Psoas muscle (tissue), 8 donors: ENCODE measurements around the gene FTO. TPM values are rescaled to one million over a fixed set of nuclear protein-coding genes. Genes with fewer than 3 reads are reported as not detected.

Experiments used
- ATAC-seq, 4 donors: fragments of 200-7000 bp; cut with Tn5 transposase; one replicate each; pipeline ENCODE4 v1.9.1; 2020; ENCODE audit warnings: moderate library complexity in 3 of 4, mild to moderate bottlenecking in 2 of 4
- DNase-seq, 2 donors: peaks; one replicate each; pipeline ENCODE4 v3.0.0-alpha.2; 2020
- H3K27ac ChIP-seq: fragments of 200-600 bp; one replicate; pipeline ENCODE4 v1.8.0; 2022
- H3K27me3 ChIP-seq, 3 donors: fragments of 200-600 bp in 1 of 3; one replicate each; pipeline versions ENCODE4 v1.6.1 to v1.8.0; 2013 to 2022; ENCODE audit warnings: low read length in 2 of 3, mild to moderate bottlenecking in 2 of 3, moderate library complexity in 1 of 3; ENCODE audit not compliant: insufficient read depth in 3 of 3
- H3K36me3 ChIP-seq, 2 donors: fragments of 200-600 bp in 1 of 2; one replicate each; pipeline versions ENCODE4 v1.6.1 to v1.8.0; 2013 to 2022; ENCODE audit warnings: low read depth in 1 of 2, mild to moderate bottlenecking in 1 of 2, moderate library complexity in 1 of 2; ENCODE audit not compliant: insufficient read depth in 1 of 2
- H3K4me1 ChIP-seq: fragments of 200-600 bp; one replicate; pipeline ENCODE4 v1.8.0; 2022
- H3K4me3 ChIP-seq: fragments of 200-600 bp; one replicate; pipeline ENCODE4 v1.8.0; 2022; ENCODE audit warnings: mild to moderate bottlenecking
- H3K9me3 ChIP-seq: fragments of 200-600 bp; one replicate; pipeline ENCODE4 v1.8.0; 2022
- CTCF ChIP-seq: fragments of 200-600 bp; IDR thresholded peaks from one replicate; pipeline ENCODE4 v1.8.0; 2022; ENCODE audit warnings: antibody characterized with exemption
- WGBS, 3 donors: extraction: QIAGEN DNeasy Blood & Tissue Kit; methylation state at CpG; one replicate each; pipeline versions ENCODE4 v1.1.6 to v1.1.7; 2013; 5-methylcytosine and 5-hydroxymethylcytosine counted together
- intact Hi-C, 2 donors: fragments of 100-400 bp; cut with DNase I; formaldehyde crosslinking; loops; one replicate each; pipeline versions ENCODE4 v1.11.0 to v1.14.2; 2022
- polyA plus RNA-seq, 3 donors: library from polyadenylated mRNA; stranded (reverse); fragments of 200-250 nt; gene quantifications; one replicate each; pipeline ENCODE4 v1.2.3, GENCODE V29; 2013
- total RNA-seq, 4 donors: library from RNA; stranded (reverse); fragmentation: NEBNext Ultra II Directional in 2 of 4; extraction: Animal tissue kit (Norgen Biotek cat#: 25700) in 2 of 4; gene quantifications; one replicate each; pipeline versions ENCODE4 v1.2.1 to v1.2.4, GENCODE V29; 2021 to 2023
- donor health status: healthy with polysubstance abuse.
- donor health status: DM: no; HTN: no; CAD: no; lungs with moderate emphysema.
- donor health status: Bipolar disorder and iron deficiency.
- donor health status: healthy.
- donor health status: DM: yes; HTN: yes; CAD: no.
- donor health status: DM: no; HTN: no; CAD: no.
- donor health status: DM: no; HTN: no; CAD: no.
- donor health status: DM: yes; HTN: yes; CAD: no.

Gene FTO
- total and polyA plus RNA-seq, 7 donors: 14.2 to 67.6 (median 47.4) TPM

- Histone ChIP-seq H3K4me1 (peaks cover 13% of the 10 kb centered on the region), H3K27ac (no peak overlapping the region), H3K36me3 (no peaks in the 10 kb centered on the region), H3K4me3 (no peak overlapping the region), H3K9me3 (no peaks in the 10 kb centered on the region), H3K27me3 (no peaks in the 10 kb centered on the region)
- intact Hi-C loops: no loop called here
- no peak for TF ChIP-seq CTCF
- no peak for DNase-seq
- no peak for ATAC-seq
- WGBS, 3 donors: 63 to 93% (median 82%) methylated on average over 5 of the region's 5 CpGs
Measured at GRCh38 chr16:54040480-54040879, 336.5 kb downstream of the FTO start.

- DNase-seq (no peak), ATAC-seq (no peak)
- Histone ChIP-seq H3K4me3 (no peak overlapping the region), H3K9me3 (no peaks in the 10 kb centered on the region), H3K27me3 (no peaks in the 10 kb centered on the region), H3K36me3 (no peaks in the 10 kb centered on the region), H3K4me1 (peaks cover 13% of the 10 kb centered on the region), H3K27ac (no peak overlapping the region)
- TF ChIP-seq CTCF: no peak
- intact Hi-C loops: no loop called here
- WGBS, 3 donors: 82 to 96% (median 95%) methylated on average over 6 of the region's 6 CpGs
Measured at GRCh38 chr16:54040975-54041374, 337.0 kb downstream of the FTO start.

GRCh38 chr16:54048586-54049495 lies 344.9 kb downstream of the FTO start:
- Histone ChIP-seq H3K27ac (no peak overlapping the region), H3K9me3 (no peaks in the 10 kb centered on the region), H3K27me3 (no peaks in the 10 kb centered on the region), H3K4me3 (no peak overlapping the region), H3K36me3 (no peaks in the 10 kb centered on the region), H3K4me1 (no peaks in the 10 kb centered on the region)
- 58 to 75% (median 60%) methylated on average over 11 of the region's 11 CpGs for WGBS, 3 donors
- DNase-seq (no peak), ATAC-seq (no peak)
- TF ChIP-seq CTCF: no peak
- intact Hi-C loops: no loop called here

GRCh38 chr16:54049591-54050458 lies 345.9 kb downstream of the FTO start:
- intact Hi-C loops: no loop called here
- TF ChIP-seq CTCF: no peak
- H3K27me3 ChIP-seq: no peaks in the 10 kb centered on the region
- no peaks in the 10 kb centered on the region for H3K4me1 ChIP-seq
- H3K36me3 ChIP-seq: no peaks in the 10 kb centered on the region
- H3K4me3 ChIP-seq: no peak overlapping the region
- H3K9me3 ChIP-seq: no peaks in the 10 kb centered on the region
- DNase-seq (no peak), ATAC-seq (no peak)
- no peak overlapping the region for H3K27ac ChIP-seq
- 89 to 91% (median 89%) methylated on average over 8 of the region's 8 CpGs for WGBS, 3 donors
